Naive thymus-derived CD8-positive, alpha-beta T cell (primary cell): Measurements from ENCODE around the gene NEDD4L. TPM values are rescaled to one million over a fixed set of nuclear protein-coding genes. Genes with fewer than 3 reads are reported as not detected.

Experiments used
- ATAC-seq, 2 donors: fragments of 150-1000 bp; cut with Tn5 transposase in 1 of 2; sonication (Bioruptor Pico), chemical (Tn5 transposase) in 1 of 2; 1 replicate in 1 of 2; 2 replicates in 1 of 2; pipeline ENCODE4 v1.10.0; 2021; ENCODE audit warnings: mild to moderate bottlenecking in 2 of 2, moderate library complexity in 2 of 2
- POLR2A ChIA-PET: fragments of 350-600 bp; sonication (Branson Sonifier 250); formaldehyde crosslinking; loops from one replicate; lab custom pipeline; 2021; ENCODE audit warnings: antibody characterized with exemption; lab: Charles Lee
- DNase-seq, 10 donors: peaks; one replicate each; pipeline versions ENCODE4 v3.0.0 to v3.0.0-alpha.2; 2020 to 2022
- H3K27ac Mint-ChIP-seq, 10 donors: one replicate each; pipeline ENCODE4 v1.8.0; 2020 to 2022; ENCODE audit warnings: mild to moderate bottlenecking in 10 of 10, mixed read lengths in 10 of 10, moderate library complexity in 4 of 10, inconsistent platforms in 1 of 10
- H3K27me3 Mint-ChIP-seq, 5 donors: one replicate each; pipeline ENCODE4 v1.8.0; 2021 to 2022; ENCODE audit warnings: mixed read lengths in 5 of 5
- H3K36me3 Mint-ChIP-seq, 3 donors: one replicate each; pipeline ENCODE4 v1.8.0; 2020 to 2022; ENCODE audit warnings: mixed read lengths in 3 of 3, mild to moderate bottlenecking in 2 of 3, inconsistent platforms in 1 of 3
- H3K4me1 Mint-ChIP-seq, 4 donors: one replicate each; pipeline ENCODE4 v1.8.0; 2021 to 2022; ENCODE audit warnings: mixed read lengths in 4 of 4
- H3K4me3 Mint-ChIP-seq, 10 donors: one replicate each; pipeline ENCODE4 v1.8.0; 2020 to 2022; ENCODE audit warnings: mild to moderate bottlenecking in 10 of 10, mixed read lengths in 10 of 10, moderate library complexity in 6 of 10, inconsistent platforms in 1 of 10
- H3K9me3 Mint-ChIP-seq, 9 donors: one replicate each; pipeline ENCODE4 v1.8.0; 2020 to 2022; ENCODE audit warnings: mixed read lengths in 9 of 9, mild to moderate bottlenecking in 3 of 9, inconsistent platforms in 1 of 9, moderate library complexity in 1 of 9
- polyA plus RNA-seq, 3 donors: library from polyadenylated mRNA; unstranded; fragments of 300-500 nt; fragmentation: Illumina TruSeq; gene quantifications; one replicate each; pipeline ENCODE4 v1.2.3, GENCODE V29; 2021
- total RNA-seq, 8 experiments: library from RNA in 2 of 8; stranded (reverse) in 2 of 8; gene quantifications; one replicate each; pipeline ENCODE4 v1.2.3 and lab custom pipeline; 2021 to 2026

The NEDD4L gene
- total and polyA plus RNA-seq, 5 experiments from 2014 or later = 1.5 to 6.5 (median 3.5) TPM

DNA sequence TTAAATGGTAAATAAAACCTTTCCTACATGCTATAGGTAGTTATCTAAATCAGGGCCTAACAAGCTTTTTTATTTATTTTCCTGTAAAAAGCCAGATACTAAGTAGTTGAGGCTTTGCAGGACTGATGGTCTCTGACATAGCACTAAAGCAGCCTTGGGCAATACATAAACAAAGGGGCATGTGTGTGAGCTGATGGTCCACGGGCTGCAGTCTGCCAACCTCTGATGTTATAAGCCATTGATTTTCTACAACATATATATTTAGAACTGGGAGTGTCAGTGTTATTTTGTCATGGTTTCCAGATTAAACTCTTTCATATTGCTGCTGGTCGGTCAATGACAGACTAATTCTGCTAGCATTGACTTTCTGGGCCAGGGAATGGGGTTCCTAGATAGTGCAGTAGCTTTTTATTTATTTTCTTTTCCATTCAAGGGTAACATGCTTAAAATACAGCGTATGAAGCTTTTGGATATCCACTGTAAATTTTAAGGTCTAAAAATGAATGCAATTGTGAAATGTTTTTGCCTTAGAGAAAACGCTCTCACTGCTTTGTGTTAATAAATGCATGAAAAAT is 134.0 kb downstream of the NEDD4L start:
- Mint-ChIP-seq H3K27ac (no peak overlapping the region), H3K9me3 (peaks cover 0 to 2% (median 0%) of the 10 kb centered on the region in 9 donors), H3K36me3 (no peaks in the 10 kb centered on the region), H3K4me1 (peaks cover 0 to 9% (median 2%) of the 10 kb centered on the region in 4 donors), H3K4me3 (no peak overlapping the region), H3K27me3 (peaks cover 0 to 4% (median 0%) of the 10 kb centered on the region in 5 donors)
- ATAC-seq (no peak), DNase-seq (no peak)
- POLR2A ChIA-PET = no interaction called here

DNA sequence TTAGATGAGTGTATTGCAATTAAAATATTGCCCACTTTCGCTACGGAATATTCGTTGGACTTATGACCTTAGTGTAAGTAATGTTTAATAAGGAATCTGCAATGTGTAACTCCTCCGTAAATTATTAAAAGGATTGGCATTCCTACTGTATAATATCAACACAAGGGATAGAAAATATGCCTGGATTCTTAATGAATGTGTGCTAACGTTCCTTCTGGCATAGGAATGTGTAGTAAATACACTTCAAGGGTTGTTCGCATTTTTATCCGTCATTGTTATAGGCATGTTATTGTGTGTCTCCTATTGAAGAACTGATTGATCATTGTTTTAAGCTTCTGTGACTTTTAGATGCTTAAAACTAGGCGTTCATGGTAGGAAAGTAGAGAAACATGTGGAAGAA is 134.5 kb downstream of the NEDD4L start:
- peaks cover 0 to 9% (median 2%) of the 10 kb centered on the region in 4 donors for H3K4me1 Mint-ChIP-seq
- POLR2A ChIA-PET = no interaction called here
- H3K27me3 Mint-ChIP-seq = peaks cover 0 to 4% (median 0%) of the 10 kb centered on the region in 5 donors
- no peak overlapping the region for H3K27ac Mint-ChIP-seq
- H3K9me3 Mint-ChIP-seq = peaks cover 0 to 2% (median 0%) of the 10 kb centered on the region in 9 donors
- DNase-seq (no peak), ATAC-seq (no peak)
- H3K36me3 Mint-ChIP-seq = no peaks in the 10 kb centered on the region
- no peak overlapping the region for H3K4me3 Mint-ChIP-seq

DNA sequence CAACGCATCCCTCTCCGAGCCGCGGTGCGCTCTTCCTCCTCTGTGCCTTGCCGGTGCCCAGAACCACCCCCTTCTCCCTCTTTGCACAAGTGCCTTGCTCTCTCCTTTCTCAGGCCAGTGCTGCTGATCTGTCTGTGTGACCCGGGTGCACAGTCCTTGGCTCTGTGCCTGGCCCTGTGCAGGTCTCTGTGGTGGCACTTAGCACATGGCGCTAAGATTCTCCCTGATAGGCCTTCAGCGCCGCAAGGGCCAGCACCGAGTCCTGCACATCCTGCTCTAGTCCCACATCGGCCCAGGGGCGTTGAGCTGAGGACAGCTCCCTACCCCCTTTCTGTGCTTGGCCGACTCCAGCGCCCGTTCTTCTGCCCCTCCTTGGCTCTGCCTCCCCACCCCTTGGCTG is 136.1 kb downstream of the NEDD4L start:
- DNase-seq = no peak
- Mint-ChIP-seq H3K4me3 (no peak overlapping the region), H3K27me3 (peaks cover 0 to 4% (median 0%) of the 10 kb centered on the region in 5 donors), H3K36me3 (no peaks in the 10 kb centered on the region), H3K27ac (peak overlapping the region in 1 of 10 donors; percentile 5), H3K9me3 (peaks cover 0 to 2% (median 0%) of the 10 kb centered on the region in 9 donors), H3K4me1 (peaks cover 0 to 9% (median 2%) of the 10 kb centered on the region in 4 donors)
- no peak for ATAC-seq
- POLR2A ChIA-PET = no interaction called here

DNA sequence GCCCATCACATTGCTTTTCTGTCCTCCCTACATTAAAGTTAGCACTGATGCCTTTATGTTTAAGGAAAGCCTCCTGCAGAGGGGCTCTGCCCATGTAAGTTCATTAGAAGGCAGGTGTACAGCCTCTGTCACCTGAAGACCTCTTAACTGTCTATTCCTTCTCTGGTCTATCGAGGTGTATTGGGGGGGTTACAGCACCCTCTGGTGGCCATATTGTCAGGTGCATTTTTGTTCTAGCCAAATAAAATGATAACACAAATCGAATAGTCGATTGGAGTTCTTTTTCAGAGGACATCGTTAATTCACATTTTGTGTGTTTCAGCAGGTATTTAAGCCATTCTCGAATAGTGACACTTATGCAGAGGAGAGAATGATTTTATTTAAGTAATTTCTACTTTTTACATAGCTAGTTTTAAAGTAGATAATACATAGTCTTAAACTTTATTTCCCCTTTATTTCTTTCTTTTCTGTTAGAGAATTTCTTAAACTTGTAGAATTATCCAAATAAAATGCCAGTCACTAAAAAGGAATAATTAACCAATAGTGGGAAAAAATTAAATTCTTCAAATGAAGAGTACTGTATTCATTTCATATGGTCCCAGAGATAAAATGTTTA is 136.8 kb downstream of the NEDD4L start:
- DNase-seq (peak; percentile 36 to 79 (median 58)), ATAC-seq (peak; percentile 62 to 63)
- Mint-ChIP-seq H3K36me3 (no peaks in the 10 kb centered on the region), H3K27ac (no peak overlapping the region), H3K4me3 (no peak overlapping the region), H3K9me3 (no peaks in the 10 kb centered on the region), H3K4me1 (peaks cover 0 to 9% (median 2%) of the 10 kb centered on the region in 4 donors), H3K27me3 (peaks cover 0 to 4% (median 0%) of the 10 kb centered on the region in 5 donors)
- POLR2A ChIA-PET = no interaction called here

DNA sequence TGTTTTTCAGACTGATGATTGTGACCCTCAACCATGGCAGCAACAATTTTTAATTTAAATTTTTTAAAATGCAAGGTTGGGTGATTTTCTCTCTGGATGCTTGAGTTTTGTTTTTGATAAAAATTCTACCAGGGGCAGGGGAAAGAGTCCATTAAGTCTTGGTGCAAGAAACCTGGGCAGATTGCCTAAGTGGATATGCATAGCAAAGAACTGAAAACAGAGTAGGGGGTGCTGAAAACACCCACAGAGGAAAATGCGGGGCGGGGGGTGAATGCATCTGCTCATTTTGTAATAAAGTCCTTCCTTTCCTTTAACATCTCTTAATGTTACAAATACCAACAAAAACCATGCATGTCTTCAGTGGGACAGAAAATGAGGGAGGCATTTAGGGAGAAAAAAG is 138.0 kb downstream of the NEDD4L start:
- no peak overlapping the region for H3K4me3 Mint-ChIP-seq
- DNase-seq (no peak), ATAC-seq (no peak)
- H3K36me3 Mint-ChIP-seq = no peaks in the 10 kb centered on the region
- POLR2A ChIA-PET = interaction anchor here (0.6 kb wide), 1 partner anchor 10 kb away, joined by 5 read pairs; no protein-coding TSS in a partner anchor
- H3K27ac Mint-ChIP-seq = no peak overlapping the region
- peaks cover 0 to 5% (median 0%) of the 10 kb centered on the region in 5 donors for H3K27me3 Mint-ChIP-seq
- no peaks in the 10 kb centered on the region for H3K9me3 Mint-ChIP-seq
- peaks cover 0 to 9% (median 2%) of the 10 kb centered on the region in 4 donors for H3K4me1 Mint-ChIP-seq

DNA sequence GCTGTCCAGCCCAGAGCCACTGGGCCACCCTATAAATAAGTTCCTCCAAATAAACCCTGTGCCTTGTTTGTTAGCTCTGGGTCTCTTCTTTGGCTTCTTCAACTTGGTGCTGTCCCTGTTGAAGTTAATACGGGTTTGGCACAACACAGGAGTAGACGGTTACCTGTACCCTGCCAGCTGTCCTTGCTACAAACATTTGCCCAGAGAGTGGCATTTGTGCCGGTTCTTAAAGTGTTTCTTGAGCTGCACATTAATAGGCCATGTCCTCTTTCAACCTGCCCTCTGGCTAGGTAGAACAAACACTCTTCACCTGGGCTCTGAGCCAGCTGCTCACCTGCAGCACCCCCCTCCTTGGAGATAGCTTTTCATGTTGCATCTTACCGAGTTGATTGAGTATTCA is 139.2 kb downstream of the NEDD4L start:
- no peaks in the 10 kb centered on the region for H3K9me3 Mint-ChIP-seq
- POLR2A ChIA-PET = no interaction called here

DNA sequence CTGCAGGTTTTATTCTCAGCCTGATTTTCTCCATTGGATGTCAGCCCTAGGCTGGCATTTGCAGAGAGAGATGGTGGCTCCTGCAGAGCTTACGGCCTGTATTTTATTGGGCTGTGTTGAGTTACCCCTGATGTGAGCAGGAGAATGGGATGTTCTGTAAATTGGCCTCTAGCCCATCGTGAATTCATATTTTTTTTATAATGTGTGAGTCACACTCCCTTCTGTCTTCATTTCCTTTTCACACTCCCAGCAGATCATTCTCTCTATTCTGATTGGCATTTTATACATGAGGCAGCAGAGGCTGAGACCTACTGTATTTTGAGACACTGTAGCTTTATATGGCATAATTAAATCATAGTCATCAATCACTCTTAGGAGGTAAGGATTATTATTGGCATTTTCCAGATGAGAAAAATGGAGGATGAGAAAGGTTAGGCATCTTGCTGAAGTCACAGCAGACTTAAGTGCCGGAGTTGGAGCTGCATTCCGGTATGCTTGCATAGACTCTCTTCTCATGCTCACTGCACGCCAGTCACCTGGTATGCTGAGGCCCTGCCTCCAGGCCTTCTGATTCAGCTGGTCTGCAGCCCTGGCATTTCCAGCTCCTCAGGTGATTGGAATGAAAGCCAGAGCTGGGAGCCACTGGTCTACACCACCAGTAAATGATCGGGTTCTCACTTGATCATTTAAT is 142.4 kb downstream of the NEDD4L start:
- no peak for DNase-seq
- no peaks in the 10 kb centered on the region for H3K9me3 Mint-ChIP-seq
- POLR2A ChIA-PET = no interaction called here
- H3K27me3 Mint-ChIP-seq = peaks cover 0 to 14% (median 0%) of the 10 kb centered on the region in 5 donors
- H3K27ac Mint-ChIP-seq = peak overlapping the region in 1 of 10 donors; percentile 41
- H3K4me1 Mint-ChIP-seq = no peaks in the 10 kb centered on the region
- H3K36me3 Mint-ChIP-seq = no peaks in the 10 kb centered on the region
- no peak overlapping the region for H3K4me3 Mint-ChIP-seq
- no peak for ATAC-seq

More for the DNA sequence above, 139.2 kb downstream of the NEDD4L start:
- DNase-seq (no peak), ATAC-seq (no peak)
- H3K36me3 Mint-ChIP-seq = no peaks in the 10 kb centered on the region
- no peak overlapping the region for H3K4me3 Mint-ChIP-seq
- H3K27ac Mint-ChIP-seq = no peak overlapping the region
- H3K27me3 Mint-ChIP-seq = peaks cover 0 to 11% (median 0%) of the 10 kb centered on the region in 5 donors
- peaks cover 0 to 9% (median 2%) of the 10 kb centered on the region in 4 donors for H3K4me1 Mint-ChIP-seq

DNA sequence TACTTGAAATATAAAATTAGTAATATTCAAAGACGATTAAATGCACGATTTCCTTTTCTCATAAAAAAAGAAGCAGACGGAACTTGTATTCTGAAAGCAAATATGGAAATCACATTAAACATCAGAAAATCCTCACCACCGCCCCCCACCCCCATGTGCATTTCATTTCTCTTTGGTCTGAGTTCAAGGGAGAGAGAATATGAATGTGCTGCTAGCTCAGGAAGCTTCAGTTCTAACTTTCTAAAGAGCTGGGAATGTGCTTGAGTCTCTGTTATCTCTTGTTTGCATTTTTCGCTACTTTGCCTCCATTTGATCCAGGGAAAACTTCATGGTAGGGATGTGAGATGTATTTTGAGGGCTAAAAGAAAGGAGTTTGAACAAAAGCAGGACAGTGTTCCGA is 143.6 kb downstream of the NEDD4L start:
- DNase-seq = no peak
- POLR2A ChIA-PET = no interaction called here
- H3K27me3 Mint-ChIP-seq = peaks cover 0 to 15% (median 2%) of the 10 kb centered on the region in 5 donors
- peak overlapping the region in 1 of 10 donors; percentile 10 for H3K27ac Mint-ChIP-seq
- no peak overlapping the region for H3K4me3 Mint-ChIP-seq
- ATAC-seq = no peak
- no peaks in the 10 kb centered on the region for H3K9me3 Mint-ChIP-seq
- H3K4me1 Mint-ChIP-seq = no peaks in the 10 kb centered on the region
- no peaks in the 10 kb centered on the region for H3K36me3 Mint-ChIP-seq

DNA sequence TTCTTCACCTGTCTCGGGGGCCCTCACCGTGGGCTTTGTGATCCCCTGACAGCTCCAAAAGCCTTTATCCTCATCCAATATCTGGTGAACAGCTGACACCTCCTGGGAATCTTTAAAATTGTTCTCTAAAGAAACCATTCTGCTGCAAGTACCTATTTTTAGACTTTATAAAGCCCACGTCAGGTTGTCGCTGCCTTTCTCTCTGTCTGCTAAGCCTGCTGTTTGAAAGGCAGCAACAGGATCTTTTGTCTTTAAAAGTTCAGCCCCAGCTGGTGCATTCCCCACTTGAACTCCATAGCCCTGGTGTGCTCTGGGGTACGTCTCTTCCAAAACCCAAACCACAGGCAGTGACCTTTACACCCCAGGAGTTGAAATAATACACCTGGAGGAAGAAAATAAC is 145.0 kb downstream of the NEDD4L start:
- H3K4me3 Mint-ChIP-seq = no peak overlapping the region
- peaks cover 2 to 23% (median 8%) of the 10 kb centered on the region in 5 donors for H3K27me3 Mint-ChIP-seq
- DNase-seq = no peak
- H3K4me1 Mint-ChIP-seq = peaks cover 0 to 3% (median 0%) of the 10 kb centered on the region in 4 donors
- no peak overlapping the region for H3K27ac Mint-ChIP-seq
- H3K9me3 Mint-ChIP-seq = no peaks in the 10 kb centered on the region
- ATAC-seq = no peak
- H3K36me3 Mint-ChIP-seq = no peaks in the 10 kb centered on the region
- POLR2A ChIA-PET = no interaction called here

DNA sequence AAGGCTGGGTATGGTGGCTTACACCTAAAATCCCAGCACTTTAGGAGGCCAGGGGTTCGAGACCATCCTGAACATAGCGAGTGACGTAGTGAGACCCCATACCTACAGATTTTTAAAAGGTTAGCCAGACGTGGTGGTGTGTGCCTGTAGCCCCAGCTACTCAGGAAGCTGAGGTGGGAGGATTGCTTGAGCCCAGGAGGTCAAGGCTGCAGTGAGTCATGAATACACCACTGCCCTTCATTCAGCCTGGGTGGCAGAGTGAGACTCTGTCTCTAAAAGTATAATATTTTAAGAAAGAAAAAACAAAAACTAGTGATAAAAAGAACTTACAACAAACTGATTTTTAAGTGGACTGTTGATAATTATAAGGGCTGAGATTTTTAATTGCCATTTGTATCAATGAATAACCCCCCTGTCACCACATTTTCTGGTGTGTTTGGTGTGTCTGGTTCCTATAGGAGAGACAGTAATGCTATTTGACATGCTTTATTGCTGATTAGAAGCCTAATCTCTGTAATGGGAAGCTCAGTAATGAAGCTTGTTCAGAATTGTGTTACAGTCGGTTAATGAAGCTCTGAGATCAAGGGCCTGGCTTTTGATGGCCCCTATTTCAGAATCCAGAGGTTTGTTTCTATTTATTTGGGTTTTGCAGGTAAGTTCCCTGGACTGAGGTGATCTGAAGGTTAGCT is 147.0 kb downstream of the NEDD4L start:
- POLR2A ChIA-PET = no interaction called here
- no peak overlapping the region for H3K27ac Mint-ChIP-seq
- H3K36me3 Mint-ChIP-seq = no peaks in the 10 kb centered on the region
- H3K9me3 Mint-ChIP-seq = no peaks in the 10 kb centered on the region
- ATAC-seq = no peak
- DNase-seq = no peak
- peaks cover 3 to 30% (median 8%) of the 10 kb centered on the region in 5 donors for H3K27me3 Mint-ChIP-seq
- peaks cover 8 to 17% (median 14%) of the 10 kb centered on the region in 4 donors for H3K4me1 Mint-ChIP-seq
- H3K4me3 Mint-ChIP-seq = no peak overlapping the region

DNA sequence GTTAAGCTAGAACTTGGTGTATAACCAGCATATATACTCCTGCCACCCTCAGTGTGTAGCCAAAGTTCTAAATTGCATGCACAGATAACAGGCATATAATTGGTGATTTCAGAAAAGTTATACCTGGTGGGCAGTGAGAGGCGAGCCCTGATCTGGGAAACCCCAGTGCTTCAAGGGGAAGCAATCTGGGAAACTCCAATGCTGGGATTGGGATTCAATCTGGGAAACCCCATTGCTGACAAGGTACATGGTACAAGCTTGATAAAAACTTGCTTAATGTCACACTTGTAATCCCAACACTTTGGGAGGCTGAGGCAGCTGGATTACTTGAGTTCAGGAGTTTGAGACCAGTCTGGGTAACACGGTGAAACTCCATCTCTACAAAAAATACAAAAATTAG is 147.6 kb downstream of the NEDD4L start:
- no peak overlapping the region for H3K27ac Mint-ChIP-seq
- POLR2A ChIA-PET = no interaction called here
- H3K9me3 Mint-ChIP-seq = no peaks in the 10 kb centered on the region
- ATAC-seq = no peak
- H3K4me3 Mint-ChIP-seq = no peak overlapping the region
- H3K27me3 Mint-ChIP-seq = peaks cover 3 to 28% (median 8%) of the 10 kb centered on the region in 5 donors
- DNase-seq = no peak
- peaks cover 9 to 23% (median 19%) of the 10 kb centered on the region in 4 donors for H3K4me1 Mint-ChIP-seq
- H3K36me3 Mint-ChIP-seq = no peaks in the 10 kb centered on the region

DNA sequence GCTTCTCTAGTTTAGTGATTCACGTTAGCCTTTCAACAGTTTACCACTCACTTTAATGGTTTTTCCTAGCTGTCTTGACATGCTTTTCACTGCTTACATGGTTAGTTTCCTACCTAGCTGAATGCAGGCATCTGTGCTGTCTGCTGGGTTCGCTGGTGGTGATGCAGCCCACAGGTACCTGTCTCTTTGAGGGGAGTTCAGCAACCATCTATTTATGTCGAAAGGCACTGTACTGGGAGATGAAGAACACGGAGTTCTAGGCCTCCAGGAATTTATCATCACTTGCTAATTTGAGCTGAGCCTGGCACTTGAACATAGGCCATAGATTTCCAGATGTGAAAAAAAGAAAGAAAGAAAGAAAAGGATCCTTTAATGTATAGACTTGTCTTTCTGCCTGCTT is 148.5 kb downstream of the NEDD4L start:
- POLR2A ChIA-PET = interaction anchor here (0.6 kb wide), 1 partner anchor 10 kb away, joined by 5 read pairs; no protein-coding TSS in a partner anchor
- no peaks in the 10 kb centered on the region for H3K36me3 Mint-ChIP-seq
- peaks cover 9 to 28% (median 19%) of the 10 kb centered on the region in 4 donors for H3K4me1 Mint-ChIP-seq
- H3K4me3 Mint-ChIP-seq = no peak overlapping the region
- ATAC-seq = no peak
- peak overlapping the region in 1 of 10 donors; percentile 57 for H3K27ac Mint-ChIP-seq
- H3K27me3 Mint-ChIP-seq = peaks cover 3 to 28% (median 8%) of the 10 kb centered on the region in 5 donors
- H3K9me3 Mint-ChIP-seq = no peaks in the 10 kb centered on the region
- DNase-seq = no peak
